RWPE2 (cell line): Measurements from ENCODE around the gene SMARCA5.

ENCODE experiments used
- ATAC-seq: fragments of 200-7000 bp; cut with Tn5 transposase; 3 replicates; pipeline ENCODE4 v1.9.1; 2021; ENCODE audit warnings: low read depth
- DNase-seq: peaks from one replicate; pipeline ENCODE4 v3.0.0-alpha.2; 2020; ENCODE audit warnings: low spot score
- H3K27ac ChIP-seq: fragments of 450-650 bp; 2 replicates; pipeline ENCODE4 v1.5.1; 2017; ENCODE audit warnings: mild to moderate bottlenecking; ENCODE audit not compliant: poor library complexity, severe bottlenecking
- H3K27me3 ChIP-seq: fragments of 250-450 bp; sonication (Bioruptor Pico); 2 replicates; pipeline ENCODE4 v1.5.1; 2021; ENCODE audit warnings: mild to moderate bottlenecking, moderate library complexity; ENCODE audit not compliant: insufficient read depth, poor library complexity, severe bottlenecking
- H3K36me3 ChIP-seq: fragments of 250-450 bp; sonication (Bioruptor Pico); 2 replicates; pipeline ENCODE4 v1.5.1; 2020; ENCODE audit warnings: low read depth, mild to moderate bottlenecking, moderate library complexity
- H3K4me1 ChIP-seq: fragments of 250-450 bp; sonication (Bioruptor Pico); 2 replicates; pipeline ENCODE4 v1.5.1; 2021; ENCODE audit warnings: mild to moderate bottlenecking, moderate library complexity; ENCODE audit not compliant: insufficient read depth, poor library complexity, severe bottlenecking
- H3K4me3 ChIP-seq: fragments of 250-450 bp; sonication (Bioruptor Pico); 2 replicates; pipeline ENCODE4 v1.5.1; 2021; ENCODE audit warnings: mild to moderate bottlenecking, moderate library complexity; ENCODE audit not compliant: severe bottlenecking
- H3K9me3 ChIP-seq: fragments of 250-450 bp; sonication (Bioruptor Pico); 2 replicates; pipeline ENCODE4 v1.5.1; 2021; ENCODE audit warnings: mild to moderate bottlenecking, moderate library complexity; ENCODE audit not compliant: severe bottlenecking
- CTCF ChIP-seq: fragments of 450-650 bp; IDR thresholded peaks from one replicate; pipeline ENCODE4 v1.5.1; 2017; ENCODE audit warnings: mild to moderate bottlenecking, moderate library complexity; ENCODE audit not compliant: poor library complexity, severe bottlenecking

The SMARCA5 gene

GRCh38 chr4:143559757-143560147, 46.2 kb downstream of the SMARCA5 start:
- DNase-seq = no peak
- ATAC-seq = no peak; the same call in 2 of the 3 replicates
- no peak for TF ChIP-seq CTCF

GRCh38 chr4:143564472-143564871, 51.0 kb downstream of the SMARCA5 start:
- Histone ChIP-seq H3K4me3 (no peak overlapping the region), H3K27ac (no peak overlapping the region), H3K4me1 (peaks cover 5% of the 10 kb centered on the region), H3K27me3 (no peaks in the 10 kb centered on the region), H3K36me3 (no peaks in the 10 kb centered on the region), H3K9me3 (no peaks in the 10 kb centered on the region)
- TF ChIP-seq CTCF = no peak
- ATAC-seq (no peak), DNase-seq (no peak)

More at GRCh38 chr4:143559757-143560147, 46.2 kb downstream of the SMARCA5 start:
- peak overlapping the region; percentile 50 for H3K4me3 ChIP-seq
- H3K27ac ChIP-seq = no peak overlapping the region
- peaks cover 2% of the 10 kb centered on the region; the same call in 1 of the 2 replicates for H3K36me3 ChIP-seq
- peaks cover 5% of the 10 kb centered on the region for H3K4me1 ChIP-seq
- H3K9me3 ChIP-seq = no peaks in the 10 kb centered on the region
- H3K27me3 ChIP-seq = no peaks in the 10 kb centered on the region

GRCh38 chr4:143575331-143575730, 61.8 kb downstream of the SMARCA5 start:
- H3K4me3 ChIP-seq = no peak overlapping the region
- no peaks in the 10 kb centered on the region for H3K36me3 ChIP-seq
- no peak for TF ChIP-seq CTCF
- ATAC-seq = no peak
- no peak overlapping the region for H3K27ac ChIP-seq
- H3K27me3 ChIP-seq = no peaks in the 10 kb centered on the region
- no peak for DNase-seq
- no peaks in the 10 kb centered on the region for H3K9me3 ChIP-seq
- H3K4me1 ChIP-seq = no peaks in the 10 kb centered on the region

GRCh38 chr4:143581331-143581946, 67.9 kb downstream of the SMARCA5 start:
- Histone ChIP-seq H3K27me3 (no peaks in the 10 kb centered on the region), H3K27ac (no peak overlapping the region), H3K4me3 (no peak overlapping the region), H3K36me3 (no peaks in the 10 kb centered on the region), H3K4me1 (no peaks in the 10 kb centered on the region), H3K9me3 (no peaks in the 10 kb centered on the region)
- ATAC-seq = no peak
- DNase-seq = no peak
- TF ChIP-seq CTCF = no peak

GRCh38 chr4:143585548-143585947, 72.0 kb downstream of the SMARCA5 start:
- Histone ChIP-seq H3K4me1 (no peaks in the 10 kb centered on the region), H3K36me3 (no peaks in the 10 kb centered on the region), H3K9me3 (no peaks in the 10 kb centered on the region), H3K27ac (no peak overlapping the region), H3K27me3 (no peaks in the 10 kb centered on the region), H3K4me3 (no peak overlapping the region)
- DNase-seq (no peak), ATAC-seq (0 out of 3 replicates have a peak, but pooled peaks have one; percentile 19)
- TF ChIP-seq CTCF = no peak
